Endothelial cell of umbilical vein (primary cell): ENCODE data around the gene RFWD3. TPM values are rescaled to one million over a fixed set of nuclear protein-coding genes. Genes with fewer than 3 reads are reported as not detected.

Source experiments
- BruUV-seq: library from RNA; stranded (reverse); fragments of 400-500 nt; replicated peaks from 2 replicates; lab custom pipeline; 2021; lab: Mats Ljungman, UMichigan
- CTCF ChIA-PET: fragments of 300-600, 350-600 bp; sonication (Branson Sonifier 250); formaldehyde crosslinking; loops from one replicate; lab custom pipeline; 2021; ENCODE audit warnings: antibody characterized with exemption, inconsistent platforms; lab: Charles Lee
- POLR2A ChIA-PET: fragments of 300-600, 350-600 bp; sonication (Branson Sonifier 250); formaldehyde crosslinking; loops from one replicate; lab custom pipeline; 2021; ENCODE audit warnings: antibody characterized with exemption, inconsistent platforms; lab: Charles Lee
- DNase-seq: peaks from one replicate; pipeline ENCODE4 v3.0.0-alpha.2; 2011; ENCODE audit warnings: low read depth, low spot score
- FAIRE-seq: peaks from 2 replicates; lab custom pipeline; 2011; peaks lifted over from hg19 to GRCh38; lab: Jason Lieb, UNC
- H2AFZ ChIP-seq: 2 replicates; pipeline ENCODE4 v1.6.0; 2012; ENCODE audit warnings: low read depth, low read length, control low read depth, inconsistent platforms
- H3K27ac ChIP-seq: 2 replicates; pipeline ENCODE4 v1.5.1; 2011; ENCODE audit warnings: low read depth, mild to moderate bottlenecking, control low read depth, low read length, moderate library complexity; ENCODE audit not compliant: insufficient read depth
- H3K27me3 ChIP-seq, 2 experiments: 2 replicates each; pipeline versions ENCODE4 v1.6.0 to v1.6.1; 2011; ENCODE audit warnings: low read length in 2 of 2, mixed read lengths in 1 of 2; ENCODE audit not compliant: control insufficient read depth in 2 of 2, insufficient read depth in 2 of 2
- H3K36me3 ChIP-seq, 2 experiments: 2 replicates in 1 of 2; 3 replicates in 1 of 2; pipeline ENCODE4 v1.5.1; 2011; ENCODE audit warnings: low read length in 2 of 2, mild to moderate bottlenecking in 1 of 2, moderate library complexity in 1 of 2; ENCODE audit not compliant: control insufficient read depth in 2 of 2, insufficient read depth in 2 of 2; ENCODE audit errors: extremely low read depth in 1 of 2
- H3K4me1 ChIP-seq: 3 replicates; pipeline ENCODE4 v1.5.1; 2011; ENCODE audit warnings: mild to moderate bottlenecking, low read length; ENCODE audit not compliant: control insufficient read depth, insufficient read depth; ENCODE audit errors: extremely low read depth
- H3K4me2 ChIP-seq: 2 replicates; pipeline ENCODE4 v1.6.1; 2011; ENCODE audit warnings: low read length, control low read depth, mixed read lengths; ENCODE audit not compliant: insufficient read depth
- H3K4me3 ChIP-seq, 3 experiments: fragments of 200-600 bp in 1 of 3; sonication (generic), shearing (Covaris generic) in 1 of 3; replicated peaks in 1 of 3; 2 replicates each; pipeline ENCODE4 v1.5.1; 2011 to 2016; ENCODE audit warnings: control low read depth in 3 of 3, low read length in 3 of 3, mild to moderate bottlenecking in 2 of 3, inconsistent platforms in 1 of 3, low read depth in 1 of 3, moderate library complexity in 1 of 3; ENCODE audit not compliant: insufficient read depth in 1 of 3
- H3K79me2 ChIP-seq: 2 replicates; pipeline ENCODE4 v1.6.0; 2012; ENCODE audit warnings: low read length, inconsistent platforms; ENCODE audit not compliant: control insufficient read depth, insufficient read depth
- H3K9ac ChIP-seq: replicated peaks from 2 replicates; pipeline ENCODE3; 2011; ENCODE audit warnings: low read length, control low read depth; ENCODE audit not compliant: insufficient read depth; ENCODE audit errors: extremely low read depth
- H3K9me1 ChIP-seq: replicated peaks from 3 replicates; pipeline ENCODE4 v1.6.0; 2011; ENCODE audit warnings: mild to moderate bottlenecking, low read length; ENCODE audit not compliant: control insufficient read depth, insufficient read depth; ENCODE audit errors: extremely low read depth
- H3K9me3 ChIP-seq: replicated peaks from 2 replicates; pipeline ENCODE4 v1.5.1; 2012; ENCODE audit warnings: low read length, inconsistent platforms; ENCODE audit not compliant: control insufficient read depth, insufficient read depth
- H4K20me1 ChIP-seq: replicated peaks from 2 replicates; pipeline ENCODE3; 2011; ENCODE audit warnings: mild to moderate bottlenecking, low read length; ENCODE audit not compliant: control insufficient read depth, insufficient read depth; ENCODE audit errors: extremely low read depth
- FOS ChIP-seq: IDR thresholded peaks from 2 replicates; pipeline ENCODE4 v1.6.1; 2011; ENCODE audit warnings: mild to moderate bottlenecking, low read length, moderate library complexity, borderline replicate concordance; ENCODE audit not compliant: insufficient read depth
- GATA2 ChIP-seq: IDR thresholded peaks from 2 replicates; pipeline ENCODE4 v1.7.0; 2011; ENCODE audit warnings: low read depth, mild to moderate bottlenecking, moderate library complexity, mixed read lengths, low read length; ENCODE audit not compliant: insufficient read length, insufficient read depth
- JUN ChIP-seq: IDR thresholded peaks from 2 replicates; pipeline ENCODE4 v1.6.1; 2011; ENCODE audit warnings: borderline replicate concordance, low read depth; ENCODE audit not compliant: insufficient read length, insufficient read depth
- MYC ChIP-seq: IDR thresholded peaks from one replicate; pipeline ENCODE4 v1.6.1; 2011; ENCODE audit warnings: mild to moderate bottlenecking, low read depth, low read length
- POLR2AphosphoS5 ChIP-seq: IDR thresholded peaks from 2 replicates; pipeline ENCODE4 v1.6.1; 2012; ENCODE audit warnings: low read depth, mild to moderate bottlenecking, control low read depth, low read length, moderate library complexity; ENCODE audit not compliant: insufficient read depth
- dilution Hi-C: fragments of 300-500 bp; cut with MboI; formaldehyde crosslinking; loops from one replicate; pipeline ENCODE4 v1.15.0; 2019; ENCODE audit warnings: low sequenced_read_pairs; ENCODE audit not compliant: extremely low pct_ligation_motif_present
- intact Hi-C: fragments of 100-400 bp; cut with micrococcal nuclease; formaldehyde crosslinking; loops from one replicate; pipeline ENCODE4 v1.10.0; 2022
- polyA plus RNA-seq, 4 experiments: library from polyadenylated mRNA; depleted of rRNA in 3 of 4; stranded (reverse) in 3 of 4; unstranded in 1 of 4; fragments of >200 nt; gene quantifications; 2 replicates each; pipeline versions ENCODE4 v1.2.1 to v1.2.3, GENCODE V29; 2011 to 2012; ENCODE audit warnings: missing spikeins in 1 of 4
- total RNA-seq: library from RNA; stranded (reverse); gene quantifications from 2 replicates; pipeline ENCODE4 v1.2.3, GENCODE V29; 2021
- TF ChIP-seq, protein P1 (sequence below): IDR thresholded peaks from 2 replicates; pipeline ENCODE4 v1.6.1; 2011; ENCODE audit not compliant: insufficient read depth, insufficient read length

The RFWD3 gene
- total and polyA plus RNA-seq, 2 donors (not counting 3 experiments of a cell fraction or from before 2014, with no cell fraction given): 27.3 to 51.6 TPM

DNA sequence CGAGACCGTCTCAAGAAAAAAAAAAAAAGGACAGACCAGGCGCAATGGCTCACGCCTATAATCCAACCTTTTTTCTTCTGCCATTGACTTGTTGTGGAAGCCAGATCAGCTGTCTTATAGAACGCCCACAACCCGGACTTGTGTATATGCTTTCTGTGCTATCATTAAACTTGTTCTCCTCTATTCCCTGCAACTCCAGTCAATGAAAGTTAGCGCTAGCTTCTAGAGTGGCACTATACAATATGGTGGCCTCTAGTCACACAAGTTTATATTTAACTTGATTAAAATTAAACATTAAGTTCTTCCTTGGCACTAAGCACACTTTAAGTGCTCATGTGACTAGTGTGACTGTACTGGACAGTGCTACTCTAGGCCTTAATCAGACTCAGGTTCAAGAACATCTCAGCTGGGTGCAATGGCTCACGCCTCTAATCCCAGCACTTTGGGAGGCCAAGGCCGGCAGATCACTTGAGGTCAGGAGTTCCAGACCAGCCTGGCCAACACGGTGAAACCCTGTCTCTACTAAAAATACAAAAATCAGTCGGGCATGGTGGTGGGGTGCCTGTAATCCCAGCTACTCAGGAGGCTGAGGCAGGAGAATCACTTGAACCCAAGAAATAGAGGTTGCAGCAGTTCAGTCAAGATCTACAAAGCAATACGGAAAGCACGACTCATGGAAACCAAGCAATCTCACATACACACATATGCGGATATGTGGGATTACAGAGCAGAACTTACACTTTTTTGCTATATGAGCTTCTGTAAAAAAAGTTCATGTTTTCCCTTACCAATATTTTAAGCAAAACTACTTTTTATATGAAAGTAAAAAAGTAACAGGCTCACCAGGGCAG, 41.0 kb downstream of the RFWD3 start:
- Histone ChIP-seq H4K20me1 (no peaks in the 10 kb centered on the region), H2AFZ (no peak overlapping the region), H3K36me3 (peaks cover 28 to 40% of the 10 kb centered on the region in 2 experiments), H3K79me2 (no peaks in the 10 kb centered on the region), H3K9me3 (no peaks in the 10 kb centered on the region), H3K4me3 (no peak overlapping the region), H3K4me1 (no peaks in the 10 kb centered on the region), H3K27ac (no peak overlapping the region), H3K4me2 (no peak overlapping the region), H3K27me3 (no peaks in the 10 kb centered on the region), H3K9ac (no peak overlapping the region), H3K9me1 (no peaks in the 10 kb centered on the region)
- ChIA-PET CTCF (interaction anchor here (1.5 kb wide), 1 partner anchor 26 kb away, joined by 7 read pairs; no protein-coding TSS in a partner anchor), POLR2A (interaction anchor here (0.6 kb wide), 1 partner anchor 139 kb away, joined by 3 read pairs; no protein-coding TSS in a partner anchor)
- dilution Hi-C loops: no loop called here
- no peak for FAIRE-seq
- no peak for DNase-seq
- intact Hi-C loops: no loop called here
- TF ChIP-seq MYC (no peak), JUN (no peak), FOS (no peak)
- BruUV-seq: no TSS peak

DNA sequence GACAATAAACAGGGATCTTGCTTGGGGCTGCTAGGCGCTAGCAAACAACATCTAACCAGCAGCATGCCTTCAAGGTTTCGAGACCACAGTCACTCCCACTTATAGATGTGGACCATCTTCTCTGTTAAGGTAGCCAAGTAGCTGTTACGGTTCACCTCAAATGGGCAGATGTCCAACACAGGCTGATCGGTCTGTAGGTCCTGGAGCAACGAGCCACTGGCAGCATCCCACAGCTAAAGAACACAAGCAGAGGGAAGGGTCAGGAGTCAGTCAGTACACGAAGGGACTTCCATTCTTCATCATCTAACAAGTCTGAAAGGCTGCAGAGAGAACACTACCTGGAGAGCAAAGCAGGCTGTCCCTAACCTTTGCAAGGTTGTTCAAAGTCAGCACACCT, 42.8 kb downstream of the RFWD3 start:
- no peak for FAIRE-seq
- CTCF ChIA-PET: interaction anchor here (0.6 to 0.9 kb wide), 2 partner anchors 15 to 123 kb away, joined by 3 read pairs; no protein-coding TSS in a partner anchor

More for the DNA sequence above, 42.8 kb downstream of the RFWD3 start:
- H3K4me1 ChIP-seq: no peaks in the 10 kb centered on the region
- no peaks in the 10 kb centered on the region for H3K79me2 ChIP-seq
- H3K9me1 ChIP-seq: no peaks in the 10 kb centered on the region
- H3K4me2 ChIP-seq: no peak overlapping the region
- H3K36me3 ChIP-seq: peaks cover 26 to 32% of the 10 kb centered on the region in 2 experiments
- intact Hi-C loops (loop anchor here (1.0 to 2.0 kb wide), 3 partner anchors 149 to 314 kb away; no protein-coding TSS in a partner anchor), dilution Hi-C loops (no loop called here)
- no peak for DNase-seq
- no peaks in the 10 kb centered on the region for H3K27me3 ChIP-seq
- TF ChIP-seq, protein P1, sequence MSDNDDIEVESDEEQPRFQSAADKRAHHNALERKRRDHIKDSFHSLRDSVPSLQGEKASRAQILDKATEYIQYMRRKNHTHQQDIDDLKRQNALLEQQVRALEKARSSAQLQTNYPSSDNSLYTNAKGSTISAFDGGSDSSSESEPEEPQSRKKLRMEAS: no peak
- TF ChIP-seq FOS (no peak), JUN (no peak), GATA2 (no peak), MYC (no peak), POLR2AphosphoS5 (no peak)
- POLR2A ChIA-PET: no interaction called here
- H3K9me3 ChIP-seq: no peaks in the 10 kb centered on the region
- no peak overlapping the region for H3K4me3 ChIP-seq
- no peak overlapping the region for H3K9ac ChIP-seq
- no TSS peak for BruUV-seq
- H4K20me1 ChIP-seq: no peaks in the 10 kb centered on the region
- H3K27ac ChIP-seq: no peak overlapping the region
- no peak overlapping the region for H2AFZ ChIP-seq
